Germinal center (tissue), 1 donor: ENCODE data around the gene AHCYL1.
A peak's percentile ranks its signal among the peaks of the same experiment; 100 is the strongest.

ENCODE experiments used
- DNase-seq: peaks from one replicate; pipeline ENCODE4 v3.0.0; 2012; ENCODE audit warnings: mixed read lengths, low spot score

Gene AHCYL1

DNA sequence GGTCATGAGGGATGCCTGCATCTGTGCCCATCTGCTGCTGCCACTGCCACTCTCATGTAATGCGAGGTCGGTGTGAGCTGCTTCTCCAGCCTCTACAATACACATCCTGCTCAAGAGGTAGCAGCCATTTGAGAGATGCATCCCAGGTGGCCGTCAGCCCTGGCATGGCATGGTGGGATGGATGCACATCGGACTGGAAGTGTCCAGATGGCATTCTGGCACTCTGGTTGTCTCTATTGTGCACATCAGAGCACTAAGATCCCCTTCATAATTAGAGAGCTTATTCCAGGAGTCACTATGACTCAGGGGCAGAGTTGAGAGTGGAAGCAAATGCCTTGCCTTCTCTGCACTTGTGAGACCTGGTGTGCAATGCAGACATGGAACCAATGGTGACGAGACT, 53.7 kb downstream of the AHCYL1 start:
- DNase-seq, result no peak

DNA sequence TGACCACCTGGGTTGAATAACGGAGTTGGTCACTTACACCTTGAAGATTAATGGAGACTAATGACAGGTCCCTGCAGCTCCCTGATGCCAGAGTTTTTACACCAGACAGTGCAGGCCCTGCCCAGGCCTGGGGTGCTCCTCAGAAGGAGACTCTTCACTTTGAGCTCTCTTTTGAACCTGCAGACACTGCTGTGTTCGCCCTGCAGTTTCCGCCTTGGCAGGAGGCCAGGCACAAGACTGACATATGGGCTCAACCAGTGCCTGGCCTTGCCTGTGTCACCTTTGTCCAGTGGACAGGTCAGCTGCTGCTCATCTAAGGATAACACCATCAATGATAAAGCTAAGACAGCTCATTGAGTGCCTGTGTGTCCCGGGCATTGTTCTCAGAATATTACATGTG, 55.1 kb downstream of the AHCYL1 start:
- DNase-seq, result no peak

- no peak for DNase-seq
Measured at GRCh38 chr1:110040548-110040947, 56.0 kb downstream of the AHCYL1 start.

GRCh38 chr1:110043016-110043415, 58.5 kb downstream of the AHCYL1 start:
- no peak for DNase-seq

DNA sequence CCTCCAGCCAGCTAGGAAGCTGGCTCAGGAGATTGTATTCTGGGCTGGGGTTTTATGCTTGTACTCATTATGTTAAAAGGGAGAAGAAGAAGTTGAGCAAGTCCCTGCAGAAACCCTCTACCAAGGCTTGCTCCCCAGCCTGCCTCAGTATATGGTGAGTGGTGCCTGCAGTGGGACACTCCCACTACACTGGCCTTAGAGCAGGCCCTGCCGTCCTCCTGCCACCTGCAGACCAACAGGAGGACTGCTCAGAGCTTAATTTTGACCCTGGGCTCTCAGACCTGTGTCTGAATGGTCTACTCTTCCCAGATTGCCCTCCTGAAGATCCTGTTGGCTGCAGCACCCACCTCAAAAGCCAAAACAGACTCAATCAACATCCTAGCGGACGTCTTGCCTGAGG, 62.9 kb downstream of the AHCYL1 start:
- DNase-seq, result no peak

GRCh38 chr1:110048240-110048639, 63.7 kb downstream of the AHCYL1 start:
- no peak for DNase-seq

DNA sequence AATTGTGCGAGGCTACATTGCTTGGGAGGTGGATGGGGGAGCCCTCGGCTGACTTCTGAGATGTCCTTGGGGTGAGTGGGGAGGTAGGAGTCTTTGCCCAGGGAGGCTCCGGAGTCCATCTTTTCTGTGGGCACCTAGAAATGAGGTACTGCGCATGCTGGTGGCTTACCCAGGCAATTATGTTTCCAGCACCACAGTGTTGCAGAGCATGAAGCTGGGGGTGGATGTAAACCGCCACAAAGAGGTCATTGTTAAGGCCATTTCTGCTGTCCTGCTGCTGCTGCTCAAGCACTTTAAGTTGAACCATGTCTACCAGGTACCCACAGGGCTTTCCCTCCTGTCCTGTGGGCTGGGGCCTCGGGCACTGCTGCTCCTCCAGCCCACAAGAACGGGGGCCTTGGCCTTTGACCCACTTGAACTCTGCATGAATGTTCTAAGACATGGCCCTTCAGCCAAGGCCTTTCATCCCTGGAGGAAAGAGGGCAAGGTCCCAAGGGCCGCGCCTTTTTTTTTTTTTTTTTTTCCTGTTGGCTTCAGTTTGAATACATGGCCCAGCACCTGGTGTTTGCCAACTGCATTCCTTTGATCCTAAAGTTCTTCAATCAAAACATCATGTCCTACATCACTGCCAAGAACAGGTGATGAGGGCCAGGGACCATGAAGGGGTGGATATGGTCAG, 64.5 kb downstream of the AHCYL1 start:
- no peak for DNase-seq

DNA sequence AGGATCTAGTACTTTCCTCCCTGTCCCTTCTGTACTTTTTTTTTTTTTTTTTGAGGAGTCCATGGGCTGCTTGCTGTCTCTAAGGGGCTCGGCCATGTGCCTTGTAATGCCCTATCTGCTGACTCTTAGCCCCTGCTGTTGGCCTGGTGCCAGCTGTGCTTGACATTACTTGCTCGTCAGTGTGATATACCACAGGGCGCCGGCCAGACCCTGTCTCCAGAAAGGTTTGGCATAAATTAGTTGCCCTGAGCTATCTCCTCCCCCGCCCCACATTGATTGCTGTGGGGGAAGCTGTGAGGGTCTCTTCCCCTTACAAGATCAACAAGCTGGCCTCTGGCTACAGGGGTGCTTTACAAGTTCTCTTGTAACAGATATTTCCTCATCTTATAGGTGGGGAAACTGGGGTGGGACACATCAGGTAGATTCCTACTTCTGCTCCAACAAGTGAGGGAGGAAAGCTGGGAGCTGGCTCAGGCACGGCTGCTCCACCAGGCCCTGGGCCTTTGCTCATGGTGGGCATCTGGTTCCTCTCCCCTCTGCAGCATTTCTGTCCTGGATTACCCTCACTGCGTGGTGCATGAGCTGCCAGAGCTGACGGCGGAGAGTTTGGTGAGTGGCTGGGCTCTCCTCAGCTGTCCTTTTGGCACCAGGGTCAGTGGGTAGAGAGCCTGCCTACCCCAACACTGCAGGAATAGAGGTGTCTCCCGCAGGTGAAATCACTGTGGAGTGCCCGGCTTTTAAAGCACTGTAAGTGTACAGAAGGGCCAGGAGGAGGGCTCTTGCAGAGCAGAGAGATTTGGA, 65.4 kb downstream of the AHCYL1 start:
- no peak for DNase-seq

DNA sequence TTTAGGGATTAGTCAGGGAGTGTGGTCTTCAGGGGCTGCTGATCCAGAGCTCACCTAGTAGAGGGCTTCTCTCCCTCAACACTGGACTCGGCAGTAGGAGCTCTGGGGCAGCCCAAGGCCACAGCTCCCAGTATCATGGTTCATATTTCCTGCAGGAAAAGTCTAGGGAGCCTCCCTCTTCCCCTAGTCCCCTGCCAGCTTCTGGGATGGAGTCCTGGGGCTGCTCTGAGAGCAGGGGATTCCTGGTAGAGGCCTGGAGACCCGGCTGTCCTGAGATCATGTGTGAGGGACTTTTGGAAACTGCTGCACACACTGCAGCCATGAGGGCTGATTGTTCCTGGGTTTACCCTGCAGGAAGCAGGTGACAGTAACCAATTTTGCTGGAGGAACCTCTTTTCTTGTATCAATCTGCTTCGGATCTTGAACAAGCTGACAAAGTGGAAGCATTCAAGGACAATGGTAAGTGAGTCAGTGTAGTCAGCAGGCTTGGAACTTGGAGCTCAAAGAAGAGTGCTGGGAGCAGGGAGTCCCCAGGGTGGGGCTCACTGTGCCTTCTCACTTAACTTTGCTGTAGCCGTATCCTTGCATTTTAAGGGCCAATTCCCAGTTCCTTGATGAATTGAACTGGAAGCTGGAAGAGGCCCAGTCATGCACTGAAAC, 66.2 kb downstream of the AHCYL1 start:
- DNase-seq, result no peak

DNA sequence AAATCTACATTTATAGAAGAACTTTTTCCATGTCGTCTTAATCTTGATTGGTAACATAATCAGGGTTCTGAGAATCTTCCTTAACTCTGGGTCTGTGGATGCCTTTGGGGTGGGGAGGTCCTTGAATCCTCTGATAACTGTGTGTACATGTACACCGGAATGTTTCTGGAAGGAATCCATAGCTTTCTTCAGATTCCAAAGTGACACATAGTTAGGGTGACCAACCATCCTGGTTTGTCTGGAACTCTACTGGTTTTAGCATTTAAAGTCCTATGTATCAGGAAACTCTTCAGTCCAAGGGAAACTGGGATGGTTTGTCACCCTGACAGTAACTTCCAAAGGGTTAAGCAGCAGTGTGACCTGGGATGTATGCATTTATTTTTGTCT, 66.7 kb downstream of the AHCYL1 start:
- no peak for DNase-seq

DNA sequence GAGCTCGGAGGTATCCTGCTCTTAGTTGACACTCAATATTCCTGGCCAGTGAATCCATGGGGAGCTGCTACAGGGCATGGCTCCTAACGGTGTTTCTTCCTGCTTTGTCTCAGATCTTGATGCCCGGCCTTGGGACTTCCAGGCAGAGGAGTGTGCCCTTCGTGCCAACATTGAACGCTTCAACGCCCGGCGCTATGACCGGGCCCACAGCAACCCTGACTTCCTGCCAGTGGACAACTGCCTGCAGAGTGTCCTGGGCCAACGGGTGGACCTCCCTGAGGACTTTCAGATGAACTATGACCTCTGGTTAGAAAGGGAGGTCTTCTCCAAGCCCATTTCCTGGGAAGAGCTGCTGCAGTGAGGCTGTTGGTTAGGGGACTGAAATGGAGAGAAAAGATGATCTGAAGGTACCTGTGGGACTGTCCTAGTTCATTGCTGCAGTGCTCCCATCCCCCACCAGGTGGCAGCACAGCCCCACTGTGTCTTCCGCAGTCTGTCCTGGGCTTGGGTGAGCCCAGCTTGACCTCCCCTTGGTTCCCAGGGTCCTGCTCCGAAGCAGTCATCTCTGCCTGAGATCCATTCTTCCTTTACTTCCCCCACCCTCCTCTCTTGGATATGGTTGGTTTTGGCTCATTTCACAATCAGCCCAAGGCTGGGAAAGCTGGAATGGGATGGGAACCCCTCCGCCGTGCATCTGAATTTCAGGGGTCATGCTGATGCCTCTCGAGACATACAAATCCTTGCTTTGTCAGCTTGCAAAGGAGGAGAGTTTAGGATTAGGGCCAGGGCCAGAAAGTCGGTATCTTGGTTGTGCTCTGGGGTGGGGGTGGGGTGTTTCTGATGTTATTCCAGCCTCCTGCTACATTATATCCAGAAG, 69.2 kb downstream of the AHCYL1 start:
- DNase-seq, result peak; percentile 67

DNA sequence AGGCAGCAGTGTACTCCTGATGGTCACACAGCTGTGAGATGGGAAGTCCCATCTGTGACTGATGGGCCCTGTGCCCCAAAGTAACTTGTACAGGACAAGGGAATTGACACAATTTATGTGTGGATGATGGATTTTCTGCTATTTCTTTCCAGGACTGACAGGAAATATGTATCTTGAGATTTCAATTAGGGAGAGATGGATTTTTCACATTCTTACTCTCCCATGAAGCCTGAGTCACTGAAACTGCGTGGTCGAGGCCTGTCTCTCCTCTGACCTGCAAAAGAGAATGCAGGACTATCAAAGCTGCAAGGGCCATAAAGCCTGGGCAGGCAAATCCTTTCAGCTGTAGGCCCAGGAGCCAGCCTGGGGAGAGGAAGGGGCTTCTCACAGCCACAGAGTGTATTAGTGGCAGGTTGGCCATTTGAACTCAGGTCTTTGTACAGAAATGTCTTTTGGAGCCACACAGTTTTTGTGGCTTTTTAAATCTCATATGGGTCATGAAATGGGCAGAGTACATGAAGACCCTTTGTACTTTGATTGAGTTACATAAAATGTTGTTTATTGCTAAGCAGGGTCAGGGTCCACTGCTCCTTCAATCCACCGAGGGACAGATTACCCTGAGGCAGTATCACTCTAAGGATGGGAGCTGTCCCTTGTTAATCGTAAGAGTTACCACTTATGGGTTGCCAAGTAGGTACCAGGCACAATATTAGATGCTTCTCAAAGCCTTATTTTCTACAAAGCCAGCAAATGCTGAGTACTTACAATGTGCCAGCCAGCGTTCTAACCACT, 71.1 kb downstream of the AHCYL1 start:
- no peak for DNase-seq

GRCh38 chr1:110056285-110056683, 71.7 kb downstream of the AHCYL1 start:
- no peak for DNase-seq

GRCh38 chr1:110056776-110057175, 72.2 kb downstream of the AHCYL1 start:
- DNase-seq, result no peak

DNA sequence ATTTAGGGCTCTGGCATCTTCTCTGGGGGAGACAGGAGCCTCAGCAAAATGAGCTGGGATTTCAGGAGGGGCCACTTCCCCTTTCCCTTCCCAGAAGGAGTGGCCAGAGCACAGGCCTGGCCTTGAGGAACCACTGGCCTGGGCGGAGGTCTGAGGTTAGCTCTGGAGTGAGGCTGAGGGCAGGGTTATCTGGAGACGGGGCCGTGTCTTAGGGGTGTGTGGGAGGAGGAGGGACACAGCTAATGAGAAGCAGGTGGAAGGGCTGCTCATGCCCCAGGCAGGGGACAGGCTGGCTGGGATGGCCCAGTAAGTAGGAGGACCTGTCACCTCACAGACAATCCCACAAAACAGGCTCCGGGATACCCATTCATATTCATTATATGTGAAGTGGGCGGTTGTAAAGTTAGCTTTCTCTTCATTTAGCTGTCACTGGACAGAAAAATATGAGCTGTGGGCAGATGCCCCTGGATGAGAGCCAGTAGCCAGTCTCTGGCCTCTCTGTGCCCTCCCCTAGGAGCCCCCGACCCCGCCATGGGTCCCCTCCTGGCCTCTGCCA, 73.5 kb downstream of the AHCYL1 start:
- DNase-seq, result no peak

DNA sequence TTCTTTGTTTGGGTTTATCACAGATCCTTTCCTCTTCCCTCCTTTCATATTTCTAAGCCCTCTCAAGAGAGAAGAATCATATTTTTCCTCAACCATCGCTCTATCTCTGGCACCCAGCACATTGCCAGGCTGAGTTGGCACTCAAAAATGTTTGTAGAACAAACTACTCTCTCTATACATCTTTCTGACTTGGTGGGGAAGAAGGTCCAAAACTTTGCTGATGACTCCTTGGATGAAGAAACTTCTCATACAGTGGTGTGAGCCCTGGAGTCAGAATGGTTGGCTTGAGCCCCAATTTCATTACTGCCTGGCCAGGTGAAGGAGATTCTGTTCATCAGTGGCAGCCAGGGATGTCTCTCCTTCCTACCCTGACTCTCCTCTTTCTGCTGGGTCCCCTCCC, 74.0 kb downstream of the AHCYL1 start:
- no peak for DNase-seq

GRCh38 chr1:110059133-110059863, 74.7 kb downstream of the AHCYL1 start:
- no peak for DNase-seq

GRCh38 chr1:110060034-110060661, 75.6 kb downstream of the AHCYL1 start:
- peak; percentile 63 for DNase-seq

GRCh38 chr1:110060662-110061060, 76.1 kb downstream of the AHCYL1 start:
- no peak for DNase-seq

- no peak for DNase-seq
Measured at GRCh38 chr1:110061341-110061740, 76.8 kb downstream of the AHCYL1 start.
